Mesothelial cell of epicardium (in vitro differentiated cells): Measurements from ENCODE around the gene HGFAC. TPM values are rescaled to one million over a fixed set of nuclear protein-coding genes. Genes with fewer than 3 reads are reported as not detected.

Experiments
- DNase-seq, 2 experiments: peaks; one replicate each; pipeline ENCODE4 v3.0.0; 2021; ENCODE audit warnings: low spot score in 2 of 2; ENCODE audit not compliant: unreplicated experiment in 2 of 2
- H3K27ac Mint-ChIP-seq: 2 replicates; pipeline ENCODE4 v1.8.0; 2021; ENCODE audit warnings: mixed read lengths
- H3K27me3 Mint-ChIP-seq: 2 replicates; pipeline ENCODE4 v1.8.0; 2021; ENCODE audit warnings: low read depth, mixed read lengths
- H3K36me3 Mint-ChIP-seq: 2 replicates; pipeline ENCODE4 v1.8.0; 2021; ENCODE audit warnings: mixed read lengths
- H3K4me1 Mint-ChIP-seq: 2 replicates; pipeline ENCODE4 v1.8.0; 2021; ENCODE audit warnings: mixed read lengths
- H3K4me3 Mint-ChIP-seq: 2 replicates; pipeline ENCODE4 v1.8.0; 2021; ENCODE audit warnings: mild to moderate bottlenecking, moderate library complexity, mixed read lengths
- H3K9me3 Mint-ChIP-seq: 2 replicates; pipeline ENCODE4 v1.8.0; 2021; ENCODE audit warnings: mixed read lengths
- CTCF ChIP-seq: fragments of 200-600 bp; sonication (generic); IDR thresholded peaks from one replicate; pipeline ENCODE4 v1.5.0; 2021; ENCODE audit warnings: antibody characterized with exemption; ENCODE audit not compliant: unreplicated experiment
- total RNA-seq: library from RNA; stranded (reverse); gene quantifications from 3 replicates; pipeline ENCODE4 v1.2.1, GENCODE V29; 2021

The HGFAC gene
- total RNA-seq, 1 donor from 2014 or later, result 2.5 TPM

GRCh38 chr4:3413217-3413671 lies 28.5 kb upstream of the HGFAC start:
- Mint-ChIP-seq H3K9me3 (no peaks in the 10 kb centered on the region), H3K36me3 (peaks cover 21% of the 10 kb centered on the region), H3K27me3 (no peaks in the 10 kb centered on the region), H3K4me1 (peaks cover 6% of the 10 kb centered on the region), H3K27ac (no peak overlapping the region), H3K4me3 (no peak overlapping the region)
- DNase-seq, result no peak
- TF ChIP-seq CTCF, result no peak

GRCh38 chr4:3413675-3414420 lies 27.9 kb upstream of the HGFAC start:
- H3K27ac Mint-ChIP-seq, result no peak overlapping the region
- H3K4me1 Mint-ChIP-seq, result peaks cover 6% of the 10 kb centered on the region
- H3K4me3 Mint-ChIP-seq, result no peak overlapping the region
- H3K36me3 Mint-ChIP-seq, result peaks cover 21% of the 10 kb centered on the region
- no peaks in the 10 kb centered on the region for H3K27me3 Mint-ChIP-seq
- no peak for DNase-seq
- TF ChIP-seq CTCF, result no peak
- no peaks in the 10 kb centered on the region for H3K9me3 Mint-ChIP-seq

GRCh38 chr4:3414421-3415279 lies 27.1 kb upstream of the HGFAC start:
- no peak overlapping the region for H3K27ac Mint-ChIP-seq
- H3K27me3 Mint-ChIP-seq, result no peaks in the 10 kb centered on the region
- TF ChIP-seq CTCF, result no peak
- H3K4me3 Mint-ChIP-seq, result no peak overlapping the region
- H3K36me3 Mint-ChIP-seq, result peaks cover 21% of the 10 kb centered on the region
- peaks cover 2% of the 10 kb centered on the region for H3K4me1 Mint-ChIP-seq
- H3K9me3 Mint-ChIP-seq, result no peaks in the 10 kb centered on the region
- DNase-seq, result no peak

- Mint-ChIP-seq H3K4me3 (no peak overlapping the region), H3K27me3 (no peaks in the 10 kb centered on the region), H3K36me3 (peaks cover 21% of the 10 kb centered on the region), H3K4me1 (no peaks in the 10 kb centered on the region), H3K27ac (no peak overlapping the region), H3K9me3 (no peaks in the 10 kb centered on the region)
- TF ChIP-seq CTCF, result no peak
- no peak for DNase-seq
These were observed 26.2 kb upstream of the HGFAC start for GRCh38 chr4:3415471-3416141.

- H3K27ac Mint-ChIP-seq, result no peak overlapping the region
- H3K36me3 Mint-ChIP-seq, result peaks cover 24% of the 10 kb centered on the region
- no peaks in the 10 kb centered on the region for H3K4me1 Mint-ChIP-seq
- no peak overlapping the region for H3K4me3 Mint-ChIP-seq
- TF ChIP-seq CTCF, result no peak
- no peak for DNase-seq
- no peaks in the 10 kb centered on the region for H3K27me3 Mint-ChIP-seq
- H3K9me3 Mint-ChIP-seq, result no peaks in the 10 kb centered on the region
These were observed 25.5 kb upstream of the HGFAC start for GRCh38 chr4:3416270-3416669.
